GM13976 (cell line): Measurements from ENCODE around the gene CNIH3.

ENCODE experiments used
- DNase-seq: peaks from one replicate; pipeline ENCODE4 v3.0.0; 2012; ENCODE audit warnings: low spot score
- CTCF ChIP-seq: IDR thresholded peaks from 2 replicates; pipeline ENCODE4 v1.5.1; 2012; ENCODE audit warnings: borderline replicate concordance, mild to moderate bottlenecking; ENCODE audit not compliant: insufficient read depth; ENCODE audit errors: extremely low read depth, missing control alignments, control extremely low read depth
- in situ Hi-C: fragments of 300-500 bp; cut with MboI; formaldehyde crosslinking; loops from one replicate; pipeline ENCODE4 v1.12.0; 2022; ENCODE audit warnings: low sequenced_read_pairs, mixed read lengths, inconsistent platforms; ENCODE audit not compliant: unreplicated experiment

The CNIH3 gene

GRCh38 chr1:224727351-224728289 lies 111.5 kb downstream of the CNIH3 start:
- in situ Hi-C loops, result no loop called here
- no peak for TF ChIP-seq CTCF
- DNase-seq, result no peak

GRCh38 chr1:224730540-224730939 lies 114.4 kb downstream of the CNIH3 start:
- no peak for DNase-seq
- no peak for TF ChIP-seq CTCF
- in situ Hi-C loops, result no loop called here

- in situ Hi-C loops, result no loop called here
- no peak for DNase-seq
- TF ChIP-seq CTCF, result no peak
These were observed 114.8 kb downstream of the CNIH3 start for GRCh38 chr1:224730965-224731364.

- no peak for TF ChIP-seq CTCF
- in situ Hi-C loops, result no loop called here
- DNase-seq, result no peak
These were observed 115.5 kb downstream of the CNIH3 start for GRCh38 chr1:224731633-224732032.

DNA sequence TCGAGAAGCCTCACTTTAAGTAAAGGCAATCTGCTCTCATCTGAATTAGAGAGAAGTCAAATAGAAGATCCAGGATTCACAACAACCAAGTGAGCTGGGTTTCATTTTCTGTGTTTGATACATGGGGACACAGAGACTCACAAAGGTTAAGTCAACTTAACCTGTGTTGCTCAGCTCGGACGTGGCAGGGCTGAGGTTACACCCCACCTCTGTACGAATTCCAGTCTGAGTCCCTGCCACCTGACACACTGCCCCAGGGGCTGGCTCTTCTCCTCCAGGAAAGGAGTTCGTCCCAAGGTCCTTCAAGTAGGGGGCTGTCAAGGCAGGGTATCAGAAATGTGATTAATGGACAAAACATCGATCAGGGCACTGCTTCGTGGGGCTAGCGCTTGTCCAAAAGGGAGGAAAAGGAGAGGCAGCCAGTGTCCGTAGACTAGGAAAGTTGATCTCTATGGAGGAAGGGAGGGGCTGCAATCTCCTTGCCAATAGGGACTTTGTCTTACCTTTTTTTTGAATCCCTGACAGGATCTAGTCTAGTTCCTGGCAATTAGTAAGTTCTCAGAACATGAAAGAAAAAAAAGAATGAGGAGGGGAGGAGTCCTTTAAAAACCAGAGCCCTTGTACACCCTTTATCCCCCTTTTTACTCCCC lies 116.4 kb downstream of the CNIH3 start:
- DNase-seq, result no peak
- no peak for TF ChIP-seq CTCF
- in situ Hi-C loops, result no loop called here

DNA sequence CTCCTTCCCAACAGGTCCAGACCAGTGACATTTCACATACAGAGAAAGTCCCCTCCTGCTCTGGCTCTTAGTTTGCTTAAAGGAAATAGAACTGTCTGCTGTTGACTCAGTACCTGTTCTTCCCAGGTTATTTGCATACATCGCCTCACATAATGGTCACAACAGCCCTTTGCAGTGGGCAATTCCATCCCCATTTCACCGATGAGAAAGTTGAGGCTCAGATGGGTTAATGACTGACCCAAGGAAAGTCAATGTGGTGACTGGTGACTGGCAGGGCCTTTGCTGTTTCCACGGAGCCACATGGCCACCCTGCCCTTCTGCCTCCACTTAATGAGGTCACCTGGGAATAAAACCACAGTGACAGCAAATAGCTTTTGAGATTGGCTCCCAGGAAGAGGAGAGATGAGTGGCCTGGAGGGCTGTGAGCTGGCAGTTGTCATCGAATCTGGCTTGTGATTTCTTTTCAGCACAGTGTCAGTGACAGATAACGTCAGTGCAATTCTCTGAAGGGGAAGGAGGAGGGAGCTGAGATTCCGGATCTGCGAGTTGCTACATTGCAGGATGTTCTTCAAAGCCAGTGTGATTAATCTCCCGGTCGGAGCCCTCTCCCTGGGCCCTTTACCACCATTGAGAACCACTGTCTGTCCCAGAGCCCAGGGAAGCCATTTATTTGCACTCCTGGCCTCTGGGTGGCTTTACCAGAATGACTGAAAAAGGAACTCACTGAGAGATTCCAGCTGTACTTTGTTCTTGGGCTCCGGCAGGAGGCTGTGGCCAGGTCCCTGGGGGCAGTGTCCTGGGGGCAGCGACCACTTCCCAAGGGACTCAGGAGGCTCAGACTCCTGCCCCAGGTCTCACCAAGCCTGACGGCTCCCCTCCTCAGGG lies 117.2 kb downstream of the CNIH3 start:
- no peak for TF ChIP-seq CTCF
- DNase-seq, result peak; percentile 64
- in situ Hi-C loops, result no loop called here
